Tibial nerve (tissue), 4 donors: Measurements from ENCODE around the gene ESYT3. TPM values are rescaled to one million over a fixed set of nuclear protein-coding genes. Genes with fewer than 3 reads are reported as not detected.

Experiments used
- DNase-seq, 2 donors: peaks; one replicate each; pipeline ENCODE4 v3.0.0-alpha.2; 2019; ENCODE audit warnings: low spot score in 2 of 2
- H3K27ac ChIP-seq, 4 donors: fragments of 200-600 bp; sonication (generic) in 3 of 4; one replicate each; pipeline ENCODE4 v1.5.1; 2017 to 2019; ENCODE audit warnings: mild to moderate bottlenecking in 1 of 4
- H3K27me3 ChIP-seq, 2 donors: fragments of 200-600 bp; sonication (generic) in 1 of 2; one replicate each; pipeline versions ENCODE4 v1.5.1 to v1.6.0; 2017 to 2019
- H3K36me3 ChIP-seq, 3 donors: fragments of 200-600 bp; sonication (generic); one replicate each; pipeline ENCODE4 v1.5.1; 2018 to 2019
- H3K4me1 ChIP-seq, 4 donors: fragments of 200-600 bp; sonication (generic) in 3 of 4; one replicate each; pipeline ENCODE4 v1.5.1; 2017 to 2019
- H3K4me3 ChIP-seq, 4 donors: fragments of 200-600 bp; sonication (generic) in 3 of 4; one replicate each; pipeline ENCODE4 v1.5.1; 2017 to 2019; ENCODE audit warnings: mild to moderate bottlenecking in 1 of 4, moderate library complexity in 1 of 4
- H3K9me3 ChIP-seq, 4 donors: fragments of 200-600 bp; sonication (generic) in 3 of 4; one replicate each; pipeline ENCODE4 v1.5.1; 2017 to 2019
- CTCF ChIP-seq, 5 experiments: fragments of 200-600 bp in 3 of 5; fragments of 450-650 bp in 2 of 5; sonication (generic) in 3 of 5; IDR thresholded peaks; one replicate each; pipeline ENCODE4 v1.5.1; 2016 to 2019; ENCODE audit warnings: antibody characterized with exemption in 5 of 5, mild to moderate bottlenecking in 3 of 5, moderate library complexity in 2 of 5
- EP300 ChIP-seq, 2 donors: sonication (generic); formaldehyde crosslinking; IDR thresholded peaks; one replicate each; pipeline ENCODE4 v1.6.1; 2017; ENCODE audit warnings: antibody characterized with exemption in 2 of 2, mild to moderate bottlenecking in 1 of 2
- POLR2A ChIP-seq, 2 donors: fragments of 450-650 bp; IDR thresholded peaks; one replicate each; pipeline ENCODE4 v1.6.1; 2017; ENCODE audit warnings: antibody characterized with exemption in 2 of 2, mild to moderate bottlenecking in 2 of 2, moderate library complexity in 2 of 2
- WGBS, 2 donors: methylation state at CpG; one replicate each; pipeline ENCODE4 v1.1.5; 2018; 5-methylcytosine and 5-hydroxymethylcytosine counted together
- total RNA-seq, 4 donors: library from RNA; depleted of rRNA; stranded (reverse); fragments of >200 nt; gene quantifications; one replicate each; pipeline ENCODE4 v1.1.0, GENCODE V29; 2016

Gene ESYT3
- total RNA-seq, 4 donors from 2014 or later, result 6.9 to 9.4 (median 7.6) TPM

GRCh38 chr3:138404121-138404520 is 30.3 kb upstream of the ESYT3 start:
- Histone ChIP-seq H3K4me3 (no peak overlapping the region), H3K4me1 (peaks cover 0 to 12% (median 1%) of the 10 kb centered on the region in 4 donors), H3K27me3 (no peaks in the 10 kb centered on the region), H3K36me3 (peaks cover 0 to 72% (median 0%) of the 10 kb centered on the region in 3 donors), H3K9me3 (no peaks in the 10 kb centered on the region), H3K27ac (no peak overlapping the region)
- no peak for DNase-seq
- 98% methylated on average over 6 of the region's 6 CpGs for whole genome bisulfite sequencing, 2 donors
- TF ChIP-seq EP300 (IDR thresholded peaks at IDR 0.05) (no peak), CTCF (IDR thresholded peaks at IDR 0.05) (no peak), POLR2A (IDR thresholded peaks at IDR 0.05) (no peak)

- H3K4me1 ChIP-seq, result peaks cover 0 to 12% (median 0%) of the 10 kb centered on the region in 4 donors
- H3K27me3 ChIP-seq, result no peaks in the 10 kb centered on the region
- 94 to 96% methylated on average over 7 of the region's 7 CpGs for WGBS, 2 donors
- H3K36me3 ChIP-seq, result peaks cover 0 to 64% (median 0%) of the 10 kb centered on the region in 3 donors
- H3K9me3 ChIP-seq, result no peaks in the 10 kb centered on the region
- H3K4me3 ChIP-seq, result no peak overlapping the region
- peak overlapping the region in 1 of 4 donors; percentile 35 for H3K27ac ChIP-seq
- DNase-seq, result no peak
- TF ChIP-seq POLR2A (IDR thresholded peaks at IDR 0.05) (no peak), EP300 (IDR thresholded peaks at IDR 0.05) (no peak), CTCF (IDR thresholded peaks at IDR 0.05) (no peak)
These were observed 29.4 kb upstream of the ESYT3 start for GRCh38 chr3:138405001-138405400.

GRCh38 chr3:138405486-138405885 is 28.9 kb upstream of the ESYT3 start:
- Histone ChIP-seq H3K27me3 (no peaks in the 10 kb centered on the region), H3K9me3 (no peaks in the 10 kb centered on the region), H3K27ac (peak overlapping the region in 1 of 4 donors; percentile 35), H3K4me3 (no peak overlapping the region), H3K36me3 (peaks cover 0 to 61% (median 0%) of the 10 kb centered on the region in 3 donors), H3K4me1 (peaks cover 0 to 12% (median 0%) of the 10 kb centered on the region in 4 donors)
- TF ChIP-seq CTCF (IDR thresholded peaks at IDR 0.05) (no peak), POLR2A (IDR thresholded peaks at IDR 0.05) (no peak)
- WGBS, 2 donors, result 75 to 82% methylated on average over 5 of the region's 5 CpGs
- DNase-seq, result no peak

- Histone ChIP-seq H3K36me3 (peaks cover 0 to 50% (median 0%) of the 10 kb centered on the region in 3 donors), H3K4me1 (peaks cover 0 to 12% (median 0%) of the 10 kb centered on the region in 4 donors), H3K27me3 (no peaks in the 10 kb centered on the region), H3K4me3 (no peak overlapping the region), H3K9me3 (no peaks in the 10 kb centered on the region), H3K27ac (no peak overlapping the region)
- WGBS, 2 donors, result 75 to 84% methylated on average over 2 of the region's 2 CpGs
- TF ChIP-seq CTCF (IDR thresholded peaks at IDR 0.05) (no peak), POLR2A (IDR thresholded peaks at IDR 0.05) (no peak), EP300 (IDR thresholded peaks at IDR 0.05) (no peak)
- DNase-seq, result no peak
These were observed 27.8 kb upstream of the ESYT3 start for GRCh38 chr3:138406606-138407005.

DNA sequence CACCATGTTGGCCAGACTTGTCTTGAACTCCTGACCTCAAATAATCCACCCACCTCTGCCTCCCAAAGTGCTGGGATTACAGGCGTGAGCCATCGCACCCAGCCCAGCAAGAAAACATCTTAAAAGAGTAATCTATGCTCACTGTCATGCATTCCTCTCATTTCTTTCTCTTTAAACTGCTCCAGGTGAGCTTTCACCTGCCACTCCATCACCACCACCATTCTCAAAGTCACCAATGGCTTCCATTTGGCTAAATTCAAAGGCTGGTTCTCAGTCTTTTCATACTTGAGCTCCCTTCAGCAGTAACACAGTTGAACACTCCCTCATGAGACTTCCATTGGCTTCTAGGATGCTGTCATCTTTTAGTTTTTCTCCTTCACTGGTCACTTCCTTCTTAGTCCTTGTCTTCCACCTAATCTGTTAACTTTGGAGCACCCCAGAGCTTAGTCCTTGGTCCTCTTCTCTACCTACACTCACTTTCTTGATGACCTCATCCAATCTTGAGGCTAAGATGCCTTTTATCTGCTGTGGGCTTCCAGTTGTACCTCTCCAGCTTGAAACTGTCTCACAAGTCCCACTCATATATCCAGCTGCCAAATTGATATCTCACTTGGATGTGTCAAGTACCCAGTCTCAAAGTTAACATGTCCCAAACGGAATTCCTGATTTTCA is 27.0 kb upstream of the ESYT3 start:
- WGBS, 2 donors, result 91 to 95% methylated on average over 3 of the region's 3 CpGs
- TF ChIP-seq CTCF (IDR thresholded peaks at IDR 0.05), result no peak
- no peaks in the 10 kb centered on the region for H3K27me3 ChIP-seq

More for the DNA sequence above, 27.0 kb upstream of the ESYT3 start:
- H3K4me3 ChIP-seq, result no peak overlapping the region
- H3K27ac ChIP-seq, result no peak overlapping the region
- H3K4me1 ChIP-seq, result peaks cover 0 to 6% (median 0%) of the 10 kb centered on the region in 4 donors
- peaks cover 0 to 43% (median 0%) of the 10 kb centered on the region in 3 donors for H3K36me3 ChIP-seq
- no peak for DNase-seq
- no peaks in the 10 kb centered on the region for H3K9me3 ChIP-seq
